ENCODE data around the gene COMMD10. TPM values are rescaled to one million over a fixed set of nuclear protein-coding genes. Genes with fewer than 3 reads are reported as not detected.

Gene COMMD10
- total and polyA plus RNA-seq, 2 experiments from 2014 or later: 37.7 to 52.2 TPM

GRCh38 chr5:116075191-116075831, 9.5 kb upstream of the COMMD10 start:
- Histone ChIP-seq H3K27ac (no peak overlapping the region), H3K9me2 (replicated peaks; ENCODE audit: insufficient read depth) (no peaks in the 10 kb centered on the region), H3K27me3 (peaks cover 2% of the 10 kb centered on the region), H3K4me1 (ENCODE audit: insufficient read depth) (no peaks in the 10 kb centered on the region), H2AFZ (no peak overlapping the region), H3K79me2 (no peaks in the 10 kb centered on the region), H3K4me3 (no peak overlapping the region), H3K9me3 (ENCODE audit: low read depth) (no peaks in the 10 kb centered on the region), H3K36me3 (replicated peaks; ENCODE audit: insufficient read depth, low read depth) (no peaks in the 10 kb centered on the region), H4K20me1 (ENCODE audit: insufficient read depth, poor library complexity, severe bottlenecking) (no peaks in the 10 kb centered on the region), H3K4me2 (no peak overlapping the region)
- 65% methylated on average over 6 of the region's 6 CpGs for WGBS (ENCODE audit: low lambda C conversion rate, missing lambda C conversion rate)
- TF ChIP-seq CTCF (IDR thresholded peaks at IDR 0.05; ENCODE audit: poor library complexity) (no peak), EZH2phosphoT487 (IDR thresholded peaks at IDR 0.05; ENCODE audit: low read depth, severe bottlenecking, unreplicated experiment) (no peak), EZH2 (IDR thresholded peaks at IDR 0.05; ENCODE audit: borderline replicate concordance) (no peak)
- DNase-seq (ENCODE audit: low spot score): no peak

- TF ChIP-seq EZH2 (IDR thresholded peaks at IDR 0.05; ENCODE audit: borderline replicate concordance) (no peak), CTCF (IDR thresholded peaks at IDR 0.05; ENCODE audit: poor library complexity) (no peak), EZH2phosphoT487 (IDR thresholded peaks at IDR 0.05; ENCODE audit: low read depth, severe bottlenecking, unreplicated experiment) (no peak)
- no peaks in the 10 kb centered on the region for H3K9me3 ChIP-seq (ENCODE audit: low read depth)
- no peaks in the 10 kb centered on the region for H3K4me1 ChIP-seq (ENCODE audit: insufficient read depth)
- H3K27me3 ChIP-seq: peaks cover 2% of the 10 kb centered on the region
- no peaks in the 10 kb centered on the region for H3K79me2 ChIP-seq
- H2AFZ ChIP-seq: no peak overlapping the region
- no peaks in the 10 kb centered on the region for H3K9me2 ChIP-seq (replicated peaks; ENCODE audit: insufficient read depth)
- no peak overlapping the region for H3K4me2 ChIP-seq
- WGBS (ENCODE audit: low lambda C conversion rate, missing lambda C conversion rate): 95% methylated on average over 1 of the region's 1 CpG
- no peaks in the 10 kb centered on the region for H3K36me3 ChIP-seq (replicated peaks; ENCODE audit: insufficient read depth, low read depth)
- DNase-seq (ENCODE audit: low spot score): no peak
- H4K20me1 ChIP-seq (ENCODE audit: insufficient read depth, poor library complexity, severe bottlenecking): no peaks in the 10 kb centered on the region
- no peak overlapping the region for H3K27ac ChIP-seq
- H3K4me3 ChIP-seq: no peak overlapping the region
Measured at GRCh38 chr5:116076496-116076895, 8.3 kb upstream of the COMMD10 start.

- no peak for DNase-seq (ENCODE audit: low spot score)
- H3K4me2 ChIP-seq: no peak overlapping the region
- peaks cover 4% of the 10 kb centered on the region for H3K79me2 ChIP-seq
- H3K27ac ChIP-seq: no peak overlapping the region
- no peaks in the 10 kb centered on the region for H3K27me3 ChIP-seq
- no peak for TF ChIP-seq EZH2phosphoT487 (IDR thresholded peaks at IDR 0.05; ENCODE audit: low read depth, severe bottlenecking, unreplicated experiment)
- no peak for TF ChIP-seq CTCF (IDR thresholded peaks at IDR 0.05; ENCODE audit: poor library complexity)
- no peak for TF ChIP-seq EZH2 (IDR thresholded peaks at IDR 0.05; ENCODE audit: borderline replicate concordance)
- H2AFZ ChIP-seq: no peak overlapping the region
- no peak overlapping the region for H3K4me3 ChIP-seq
- 93% methylated on average over 5 of the region's 5 CpGs for WGBS (ENCODE audit: low lambda C conversion rate, missing lambda C conversion rate)
- H4K20me1 ChIP-seq (ENCODE audit: insufficient read depth, poor library complexity, severe bottlenecking): no peaks in the 10 kb centered on the region
- H3K36me3 ChIP-seq (replicated peaks; ENCODE audit: insufficient read depth, low read depth): no peaks in the 10 kb centered on the region
- no peaks in the 10 kb centered on the region for H3K9me2 ChIP-seq (replicated peaks; ENCODE audit: insufficient read depth)
- no peaks in the 10 kb centered on the region for H3K4me1 ChIP-seq (ENCODE audit: insufficient read depth)
- H3K9me3 ChIP-seq (ENCODE audit: low read depth): no peaks in the 10 kb centered on the region
Measured at GRCh38 chr5:116078199-116078598, 6.6 kb upstream of the COMMD10 start.

All from hepatocyte (in vitro differentiated cells).